ENCODE measurements around the gene SNRPD2.
"Not testable (repeated sequence)": the region's sequence is repeated elsewhere in the genome, so short reads cannot be mapped to it uniquely, and the experiment has no call there.

The SNRPD2 gene

GRCh38 chr19:45705115-45705514 lies 13.4 kb upstream of the SNRPD2 start:
- DNase-seq (ENCODE audit: low read depth) = no peak

GRCh38 chr19:45701676-45702075 lies 9.9 kb upstream of the SNRPD2 start:
- no peak for DNase-seq (ENCODE audit: low read depth)

- DNase-seq (ENCODE audit: low read depth) = peak; percentile 68
These were observed 1.5 kb upstream of the SNRPD2 start for GRCh38 chr19:45693106-45693788.

- peak; percentile 91 for DNase-seq (ENCODE audit: low read depth)
These were observed 693 bp upstream of the SNRPD2 start, which contains the start of gene QPCTL for GRCh38 chr19:45692187-45693105. Gene QPCTL, plus strand, starts transcription at chr19:45692666. Its CDS starts 38 bp downstream, at chr19:45692704.

GRCh38 chr19:45687599-45687998 lies 4.2 kb downstream of the SNRPD2 start:
- no peak for DNase-seq (ENCODE audit: low read depth)

GRCh38 chr19:45685045-45685444 lies 6.7 kb downstream of the SNRPD2 start:
- not testable (repeated sequence) for DNase-seq (ENCODE audit: low read depth)

- no peak for DNase-seq (ENCODE audit: low read depth)
These were observed 8.8 kb downstream of the SNRPD2 start for GRCh38 chr19:45682908-45683307.

GRCh38 chr19:45682117-45682516 lies 9.6 kb downstream of the SNRPD2 start:
- DNase-seq (ENCODE audit: low read depth) = no peak

GRCh38 chr19:45681391-45682015 lies 10.2 kb downstream of the SNRPD2 start:
- DNase-seq (ENCODE audit: low read depth) = peak; percentile 69

- peak; percentile 61 for DNase-seq (ENCODE audit: low read depth)
These were observed 14.2 kb downstream of the SNRPD2 start for GRCh38 chr19:45677351-45678230.

GRCh38 chr19:45676851-45677263 lies 14.9 kb downstream of the SNRPD2 start:
- no peak for DNase-seq (ENCODE audit: low read depth)

GRCh38 chr19:45674946-45675345 lies 16.8 kb downstream of the SNRPD2 start:
- no peak for DNase-seq (ENCODE audit: low read depth)

GRCh38 chr19:45670670-45671453 lies 20.9 kb downstream of the SNRPD2 start:
- DNase-seq (ENCODE audit: low read depth) = no peak

GRCh38 chr19:45668342-45668871 lies 23.3 kb downstream of the SNRPD2 start:
- DNase-seq (ENCODE audit: low read depth) = no peak

GRCh38 chr19:45667620-45668341 lies 24.0 kb downstream of the SNRPD2 start, which contains the start of gene GIPR:
Gene GIPR, plus strand, starts transcription at chr19:45668221. Its CDS starts 1,300 bp downstream, at chr19:45669521.
- no peak for DNase-seq (ENCODE audit: low read depth)

- DNase-seq (ENCODE audit: low read depth) = no peak
These were observed 27.2 kb downstream of the SNRPD2 start for GRCh38 chr19:45664575-45664974.

GRCh38 chr19:45663800-45664199 lies 28.0 kb downstream of the SNRPD2 start:
- DNase-seq (ENCODE audit: low read depth) = no peak

- DNase-seq (ENCODE audit: low read depth) = no peak
These were observed 31.1 kb downstream of the SNRPD2 start for GRCh38 chr19:45660636-45661035.

- DNase-seq (ENCODE audit: low read depth) = no peak
These were observed 32.5 kb downstream of the SNRPD2 start for GRCh38 chr19:45659096-45659729.
